MG63 (cell line): Measurements from ENCODE around the gene DCTN4. TPM values are rescaled to one million over a fixed set of nuclear protein-coding genes. Genes with fewer than 3 reads are reported as not detected.

Source experiments
- DNase-seq: peaks from one replicate; pipeline ENCODE4 v3.0.0-alpha.2; 2020
- H3K27me3 ChIP-seq: fragments of 250-450 bp; sonication (Bioruptor Pico); 2 replicates; pipeline ENCODE4 v1.5.1; 2020; ENCODE audit warnings: mild to moderate bottlenecking, moderate library complexity
- H3K36me3 ChIP-seq: fragments of 250-450 bp; sonication (Bioruptor Pico); 2 replicates; pipeline ENCODE4 v1.5.1; 2020; ENCODE audit warnings: mild to moderate bottlenecking, moderate library complexity
- H3K4me3 ChIP-seq: fragments of 250-450 bp; sonication (Bioruptor Pico); 2 replicates; pipeline ENCODE4 v1.5.1; 2020; ENCODE audit warnings: mild to moderate bottlenecking, moderate library complexity
- H3K9me3 ChIP-seq: fragments of 250-450 bp; sonication (Bioruptor Pico); 2 replicates; pipeline ENCODE4 v1.5.1; 2020; ENCODE audit warnings: mild to moderate bottlenecking, moderate library complexity
- total RNA-seq: library from RNA; depleted of rRNA; stranded (reverse); fragments of >200 nt; shearing (Covaris generic); gene quantifications from 2 replicates; pipeline ENCODE4 v1.2.3, GENCODE V29; 2014; ENCODE audit warnings: low replicate concordance; rRNA removed

DCTN4 gene
- total RNA-seq, 1 experiment from 2014 or later = 60.8 TPM

DNA sequence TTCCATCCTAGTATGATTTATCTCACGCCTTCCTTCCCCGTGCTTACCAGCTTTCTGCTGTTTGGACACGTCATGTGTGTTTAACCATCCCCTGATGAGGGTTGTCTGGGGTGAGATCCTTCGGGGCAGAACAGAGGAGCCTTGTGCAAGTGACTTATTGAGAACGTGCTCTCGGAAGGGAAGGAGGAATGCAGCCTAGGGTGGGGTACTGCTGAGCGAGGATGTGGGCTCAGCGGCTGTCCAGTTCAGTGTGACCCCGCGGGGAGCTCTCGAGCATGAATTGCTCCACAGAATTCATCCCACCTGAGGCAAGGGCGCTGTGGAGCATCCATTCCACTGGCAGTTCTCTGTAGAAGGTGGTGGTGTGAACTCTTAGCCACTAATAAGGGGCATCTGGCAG lies 93.8 kb downstream of the DCTN4 start:
- DNase-seq = no peak
- H3K27me3 ChIP-seq = no peaks in the 10 kb centered on the region
- no peak overlapping the region for H3K4me3 ChIP-seq
- H3K36me3 ChIP-seq = no peaks in the 10 kb centered on the region
- H3K9me3 ChIP-seq = no peaks in the 10 kb centered on the region

DNA sequence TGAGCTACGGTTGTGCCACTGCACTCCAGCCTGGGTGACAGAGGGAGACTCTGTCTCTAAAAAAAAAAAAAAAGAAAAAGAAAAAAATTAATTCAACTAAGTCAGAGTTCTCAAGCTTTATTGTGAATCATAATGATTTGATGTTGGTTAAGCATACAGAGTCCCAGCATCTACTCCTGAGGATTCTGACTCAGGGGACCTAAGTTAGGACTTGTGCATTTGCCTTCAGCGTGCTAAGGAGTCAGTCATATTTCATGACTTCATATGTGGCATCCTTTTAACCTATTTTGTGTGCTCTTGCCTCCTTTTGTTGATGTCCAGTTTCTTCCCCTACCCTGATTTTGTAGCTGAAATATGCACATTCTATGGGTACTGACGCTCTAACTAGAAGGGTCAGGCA lies 94.9 kb downstream of the DCTN4 start:
- H3K27me3 ChIP-seq = no peaks in the 10 kb centered on the region
- H3K9me3 ChIP-seq = no peaks in the 10 kb centered on the region
- no peak overlapping the region for H3K4me3 ChIP-seq
- no peak for DNase-seq
- no peaks in the 10 kb centered on the region for H3K36me3 ChIP-seq

DNA sequence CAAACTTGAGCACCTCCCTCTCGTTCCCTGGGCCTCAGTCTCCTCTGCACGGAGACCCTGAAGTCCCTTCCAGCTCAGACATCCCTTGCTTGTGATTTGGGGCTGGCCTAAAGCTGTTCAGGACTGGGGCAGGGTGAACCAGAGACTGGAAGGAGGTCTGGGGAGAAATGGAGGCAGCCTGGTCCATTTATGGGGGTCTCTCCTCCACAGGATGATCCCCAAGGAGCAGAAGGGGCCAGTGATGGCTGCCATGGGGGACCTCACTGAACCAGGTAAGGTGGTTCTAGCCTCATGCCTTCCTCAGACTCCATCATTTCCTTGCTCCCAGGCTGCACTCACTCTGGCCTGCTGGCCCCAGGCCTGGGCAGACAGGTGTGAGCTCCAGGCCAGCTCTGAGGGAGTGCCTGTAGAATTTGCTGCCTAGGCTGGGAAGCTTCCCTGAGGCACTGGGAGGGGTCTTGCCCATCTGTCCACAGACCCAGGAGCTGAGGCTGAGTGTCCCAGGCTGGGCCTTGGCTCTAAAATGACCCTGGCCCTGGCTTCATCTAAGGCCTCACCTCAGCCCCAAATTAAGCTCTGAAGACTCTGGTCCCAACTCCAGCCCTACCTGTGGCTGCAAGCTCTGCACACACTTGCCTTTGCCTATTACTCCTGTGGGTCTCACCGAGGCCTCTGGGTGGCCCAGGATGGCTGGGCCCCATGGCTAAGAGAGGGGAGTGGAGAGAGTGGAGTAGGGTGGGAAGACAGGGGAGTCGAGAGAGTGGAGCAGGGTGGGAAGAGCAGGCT lies 95.9 kb downstream of the DCTN4 start:
- Histone ChIP-seq H3K36me3 (no peaks in the 10 kb centered on the region), H3K4me3 (no peak overlapping the region), H3K9me3 (no peaks in the 10 kb centered on the region), H3K27me3 (no peaks in the 10 kb centered on the region)
- no peak for DNase-seq

DNA sequence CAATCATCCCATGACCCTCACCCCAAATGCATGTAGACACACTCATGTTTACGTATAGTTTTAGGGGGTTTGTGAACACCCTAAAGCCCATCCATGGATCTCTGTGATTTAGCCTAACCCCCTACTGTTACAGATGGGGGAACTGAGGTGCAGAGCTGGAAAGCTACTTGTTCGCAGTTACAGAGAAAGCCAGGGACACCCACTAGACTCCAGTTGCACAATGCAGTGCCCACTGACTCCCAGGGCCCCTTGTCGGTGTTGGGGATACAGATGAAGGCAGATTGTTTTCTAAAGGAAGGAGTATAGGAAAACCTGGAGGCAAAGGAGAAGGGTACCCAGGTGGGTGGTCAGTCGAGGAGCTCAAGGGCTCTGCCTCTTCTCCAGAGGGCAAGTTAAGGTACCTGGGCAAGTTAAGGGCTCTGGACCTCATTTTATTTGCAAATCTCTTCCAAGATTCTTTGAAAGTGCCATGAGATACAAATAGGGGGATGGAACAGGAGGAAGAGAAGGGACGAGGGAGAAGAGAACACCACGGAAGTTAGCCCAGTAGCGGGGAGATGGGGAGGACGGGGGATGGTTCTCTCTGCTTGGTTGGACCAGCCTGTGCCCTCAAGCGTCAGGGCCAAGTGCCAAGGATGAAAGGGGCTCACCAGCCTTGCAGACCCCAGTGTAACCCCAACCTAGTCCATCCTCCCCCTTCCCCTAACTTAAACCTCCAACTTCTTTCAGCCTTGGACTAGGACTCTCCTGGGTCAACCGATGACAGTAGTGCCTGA lies 96.8 kb downstream of the DCTN4 start:
- H3K4me3 ChIP-seq = no peak overlapping the region
- DNase-seq = no peak
- no peaks in the 10 kb centered on the region for H3K36me3 ChIP-seq
- H3K27me3 ChIP-seq = no peaks in the 10 kb centered on the region
- H3K9me3 ChIP-seq = no peaks in the 10 kb centered on the region

DNA sequence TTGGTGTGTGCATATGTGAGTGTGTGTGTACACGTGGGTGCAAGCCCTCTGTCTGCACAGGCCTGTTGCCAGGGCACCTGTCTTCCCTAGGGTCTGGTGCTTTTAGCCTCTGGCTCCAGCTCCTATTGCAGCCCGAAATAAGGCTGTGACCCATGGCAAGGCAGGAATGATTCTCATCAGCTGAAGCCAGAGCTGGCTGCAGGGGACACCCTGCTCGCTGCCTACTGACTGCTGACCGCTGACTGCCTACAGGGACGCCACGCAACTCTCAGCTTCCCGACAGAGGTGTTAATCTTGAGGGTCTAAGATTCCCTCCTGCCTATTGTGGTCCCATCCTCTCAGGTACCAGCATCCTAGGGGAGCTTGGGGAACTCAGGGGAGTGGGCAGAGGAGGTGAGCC lies 97.7 kb downstream of the DCTN4 start, which contains the start of gene MYOZ3:
TSS of gene MYOZ3 (plus strand) at position 166 of the 400 bp plus-strand sequence. CDS start 1,691 bp downstream, outside the sequence.
- no peaks in the 10 kb centered on the region for H3K36me3 ChIP-seq
- DNase-seq = no peak
- H3K9me3 ChIP-seq = no peaks in the 10 kb centered on the region
- H3K27me3 ChIP-seq = no peaks in the 10 kb centered on the region
- no peak within 1 kb of the TSS for H3K4me3 ChIP-seq

DNA sequence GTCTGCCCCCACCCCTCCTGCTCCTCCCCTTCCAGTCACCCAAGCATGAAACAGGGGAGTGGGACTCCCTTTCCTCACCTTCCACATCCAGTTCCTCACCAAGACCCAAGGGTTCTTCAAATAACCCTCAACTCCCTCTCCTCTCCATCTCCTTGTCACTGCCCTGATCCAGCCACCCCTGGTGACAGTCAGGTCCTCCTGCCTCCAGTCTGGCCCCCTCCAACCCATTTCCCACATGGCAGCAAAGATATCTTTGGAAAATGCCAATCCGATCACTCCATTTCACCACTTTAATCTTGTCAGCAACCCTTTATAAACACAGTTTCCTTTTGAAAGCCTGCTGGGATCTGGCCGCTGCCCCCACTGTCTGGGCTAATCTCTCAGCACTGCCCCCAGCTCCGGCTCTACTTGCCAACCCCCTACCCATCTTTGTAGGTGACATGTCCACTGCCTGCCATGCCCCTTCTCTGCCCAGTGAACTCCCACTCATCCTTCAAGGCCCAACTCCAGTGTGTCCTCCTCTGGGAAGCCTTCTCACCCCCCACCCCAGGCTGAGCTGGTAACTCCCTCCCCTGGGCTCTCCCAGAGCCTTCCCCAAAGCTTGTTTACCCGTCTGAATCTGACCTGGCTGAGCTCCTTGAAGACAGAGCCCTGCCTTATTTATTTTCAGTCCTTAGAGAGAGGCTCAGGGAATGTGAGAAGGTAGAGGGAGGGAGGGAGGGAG lies 98.5 kb downstream of the DCTN4 start:
- Histone ChIP-seq H3K27me3 (no peaks in the 10 kb centered on the region), H3K9me3 (no peaks in the 10 kb centered on the region), H3K4me3 (no peak overlapping the region), H3K36me3 (no peaks in the 10 kb centered on the region)
- no peak for DNase-seq

DNA sequence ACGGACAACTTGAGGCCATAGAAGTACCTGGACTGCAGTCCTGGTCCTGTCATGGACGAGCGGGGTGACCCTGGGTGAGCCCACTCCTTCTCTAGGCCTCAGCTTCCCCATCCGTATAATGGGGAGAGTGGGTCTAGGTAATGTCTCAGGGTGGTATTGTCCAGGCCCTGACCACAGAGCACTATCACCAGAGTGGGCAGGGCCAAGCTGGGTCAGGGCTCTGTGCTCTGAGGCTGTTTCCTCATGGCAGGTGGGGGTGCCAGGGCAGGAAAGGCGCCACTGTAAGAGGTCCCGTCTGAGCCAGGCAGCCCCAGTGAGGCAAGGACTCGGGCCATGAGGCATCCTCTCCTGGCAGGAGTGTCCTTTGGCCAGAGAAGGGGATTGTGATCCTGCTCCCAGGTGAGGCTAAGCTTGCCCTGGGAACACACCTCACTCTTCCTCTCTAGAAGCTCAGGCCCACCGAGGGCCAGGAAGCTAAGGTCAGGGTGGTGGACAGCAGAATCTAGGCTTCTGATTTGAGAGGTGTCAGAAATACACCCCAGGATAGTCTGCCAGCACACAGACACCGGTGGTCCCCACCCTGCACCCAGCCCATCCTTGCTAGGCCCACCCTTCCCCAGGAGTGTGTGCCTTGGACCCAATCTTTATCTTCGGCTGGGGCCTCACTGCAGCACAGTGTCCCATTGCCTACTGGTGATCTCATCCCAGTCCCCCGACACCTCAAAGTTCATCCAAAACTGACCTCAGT lies 99.3 kb downstream of the DCTN4 start:
- no peak for DNase-seq
- Histone ChIP-seq H3K27me3 (no peaks in the 10 kb centered on the region), H3K4me3 (no peak overlapping the region), H3K9me3 (no peaks in the 10 kb centered on the region), H3K36me3 (no peaks in the 10 kb centered on the region; the same call in 1 of the 2 replicates)

DNA sequence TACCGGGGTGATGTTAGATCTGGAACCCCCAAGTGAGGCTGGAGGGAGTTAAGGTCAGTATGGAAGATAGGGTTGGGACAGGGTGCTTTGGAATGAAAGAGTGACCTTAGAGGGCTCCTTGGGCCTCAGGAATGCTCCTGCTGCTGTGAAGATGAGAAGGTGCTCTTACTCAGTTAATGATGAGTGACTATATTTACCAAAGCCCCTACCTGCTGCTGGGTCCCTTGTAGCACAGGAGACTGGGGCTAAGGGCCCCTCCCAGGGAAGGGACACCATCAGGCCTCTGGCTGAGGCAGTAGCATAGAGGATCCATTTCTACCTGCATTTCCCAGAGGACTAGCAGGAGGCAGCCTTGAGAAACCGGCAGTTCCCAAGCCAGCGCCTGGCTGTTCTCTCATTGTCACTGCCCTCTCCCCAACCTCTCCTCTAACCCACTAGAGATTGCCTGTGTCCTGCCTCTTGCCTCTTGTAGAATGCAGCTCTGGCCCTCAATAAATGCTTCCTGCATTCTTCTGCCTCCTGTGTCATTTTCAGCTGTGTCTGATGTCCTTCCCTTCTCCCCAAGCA lies 100.0 kb downstream of the DCTN4 start:
- H3K36me3 ChIP-seq = peaks cover 2% of the 10 kb centered on the region; the same call in 1 of the 2 replicates
- no peaks in the 10 kb centered on the region for H3K9me3 ChIP-seq
- DNase-seq = no peak
- H3K27me3 ChIP-seq = no peaks in the 10 kb centered on the region
- no peak overlapping the region for H3K4me3 ChIP-seq

Other genes starting within 250 kb of the DCTN4 start
- 1.2 and 4.6 TPM in 2 replicates for gene SYNPO, start 118.4 kb downstream of the DCTN4 start, total RNA-seq
- gene MYOZ3, start 97.8 kb downstream of the DCTN4 start, total RNA-seq = 0.03 TPM in 1 of 2 replicates, not detected in the other
- 47.5 and 62.2 TPM in 2 replicates for gene RBM22, start 58.0 kb downstream of the DCTN4 start, total RNA-seq
- gene SMIM3, start 19.7 kb upstream of the DCTN4 start, total RNA-seq = 85.3 and 98.3 TPM in 2 replicates
- 9.3 TPM in 1 of 2 replicates, not detected in the other for gene IRGM, start 87.5 kb upstream of the DCTN4 start, total RNA-seq
- not detected in 2 replicates for gene ZNF300, start 146.0 kb upstream of the DCTN4 start, total RNA-seq